Forelimb muscle (tissue), 1 donor: ENCODE measurements around the gene NPBWR2. TPM values are rescaled to one million over a fixed set of nuclear protein-coding genes. Genes with fewer than 3 reads are reported as not detected.
"Not testable (repeated sequence)": the region's sequence is repeated elsewhere in the genome, so short reads cannot be mapped to it uniquely, and the experiment has no call there.

ENCODE experiments used
- DNase-seq: peaks from one replicate; pipeline ENCODE4 v3.0.0-alpha.2; 2013; ENCODE audit warnings: low read depth
- polyA plus RNA-seq: library from polyadenylated mRNA; unstranded; fragments of 120-200 nt; gene quantifications from one replicate; pipeline ENCODE4 v1.2.1, GENCODE V29; 2013; ENCODE audit not compliant: insufficient read length

Gene NPBWR2
- polyA plus RNA-seq, 1 donor = not detected

GRCh38 chr20:64119301-64119680 is 11.9 kb upstream of the NPBWR2 start:
- DNase-seq = no peak

DNA sequence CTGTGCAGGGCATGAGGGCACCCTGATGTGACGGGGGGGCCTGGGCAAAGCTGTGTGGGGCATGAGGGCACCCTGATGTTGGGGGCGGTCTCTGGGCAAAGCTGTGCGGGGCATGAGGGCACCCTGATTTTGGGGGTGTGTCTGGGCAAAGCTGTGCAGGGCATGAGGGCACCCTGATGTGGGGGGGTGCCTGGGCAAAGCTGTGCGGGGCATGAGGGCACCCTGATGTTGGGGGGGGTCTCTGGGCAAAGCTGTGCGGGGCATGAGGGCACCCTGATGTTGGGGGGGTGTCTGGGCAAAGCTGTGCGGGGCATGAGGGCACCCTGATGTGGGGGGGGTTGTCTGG is 10.0 kb upstream of the NPBWR2 start:
- not testable (repeated sequence) for DNase-seq

DNA sequence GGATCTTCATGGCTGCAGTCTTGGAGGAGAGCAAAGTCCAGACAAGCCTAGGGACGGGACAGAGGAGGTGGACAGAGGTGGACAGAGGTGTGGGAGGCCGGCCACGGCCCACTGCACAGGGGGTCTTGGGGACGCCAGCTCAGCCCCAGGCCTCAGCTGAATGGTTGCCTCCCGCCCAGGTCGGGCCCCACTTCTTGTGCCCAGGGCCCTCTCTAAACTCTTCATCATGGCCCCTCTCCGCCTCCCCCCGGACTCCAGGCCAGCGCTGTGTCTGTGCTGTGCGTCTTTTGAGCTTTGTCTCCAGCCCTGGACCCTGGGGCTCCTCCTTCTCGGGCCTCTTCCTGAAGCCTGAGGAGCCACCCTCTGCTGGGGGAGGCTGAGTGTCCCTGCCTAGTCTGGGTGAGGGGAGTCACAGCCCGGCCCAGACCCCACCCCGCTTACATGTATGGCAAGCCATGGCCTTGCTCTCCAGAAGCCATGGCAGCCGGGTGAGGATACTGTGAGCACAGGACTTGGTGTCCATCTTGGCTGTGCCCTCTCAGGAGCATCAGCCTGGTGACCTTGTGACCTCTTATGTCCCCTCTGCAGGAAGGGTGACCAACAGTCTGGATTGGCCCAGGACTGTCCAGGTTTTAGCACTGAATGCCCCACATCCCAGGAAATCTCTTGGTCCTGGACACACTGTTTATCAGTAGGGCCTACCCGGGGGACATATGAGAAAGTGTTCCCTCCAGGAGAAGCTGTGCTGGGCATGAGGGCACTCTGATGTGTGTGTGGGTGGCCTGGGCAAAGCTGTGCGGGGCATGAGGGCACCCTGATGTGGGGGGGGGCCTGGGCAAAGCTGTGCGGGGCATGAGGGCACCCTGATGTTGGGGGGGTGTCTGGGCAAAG is 9.4 kb upstream of the NPBWR2 start:
- no peak for DNase-seq

- DNase-seq = no peak
These were observed 8.7 kb upstream of the NPBWR2 start for GRCh38 chr20:64116016-64116415.

DNA sequence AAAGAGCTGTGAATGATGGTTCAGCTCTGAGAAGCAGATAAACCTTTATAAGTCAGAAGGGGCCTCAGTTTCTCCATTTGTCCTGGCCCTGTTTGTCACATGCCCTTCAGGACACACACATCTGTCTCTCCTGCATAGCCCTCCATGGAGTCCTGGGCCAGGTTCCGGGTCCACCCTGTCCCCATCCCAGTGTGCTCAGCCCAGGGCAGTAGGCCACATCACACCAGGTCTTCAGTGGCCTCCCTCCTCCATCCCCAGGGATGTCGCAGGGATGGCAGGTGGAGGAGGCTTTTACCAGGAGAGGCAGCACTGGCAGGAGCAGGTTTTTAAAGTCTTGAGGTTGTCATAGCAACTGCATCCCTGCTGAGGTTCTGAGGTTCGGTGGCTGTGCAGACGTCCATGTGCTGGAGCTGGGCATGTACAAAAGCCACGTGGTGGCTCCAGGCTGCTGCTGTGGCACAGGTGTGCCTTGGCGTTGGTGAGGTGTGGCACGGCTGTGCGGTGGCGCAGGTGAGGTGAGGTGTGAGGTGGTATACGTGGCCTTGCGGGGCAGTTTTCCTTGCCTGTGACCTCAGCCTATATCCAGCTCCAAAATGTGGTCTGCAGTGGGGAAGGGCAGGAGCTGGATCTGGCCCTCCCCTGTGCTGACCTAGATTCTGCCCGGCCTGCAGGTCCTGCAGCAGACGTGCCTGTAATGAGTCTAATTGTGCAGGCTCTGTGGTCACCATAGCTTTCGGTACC is 8.0 kb upstream of the NPBWR2 start:
- no peak for DNase-seq

- DNase-seq = no peak
These were observed 7.1 kb upstream of the NPBWR2 start for GRCh38 chr20:64114356-64114971.

DNA sequence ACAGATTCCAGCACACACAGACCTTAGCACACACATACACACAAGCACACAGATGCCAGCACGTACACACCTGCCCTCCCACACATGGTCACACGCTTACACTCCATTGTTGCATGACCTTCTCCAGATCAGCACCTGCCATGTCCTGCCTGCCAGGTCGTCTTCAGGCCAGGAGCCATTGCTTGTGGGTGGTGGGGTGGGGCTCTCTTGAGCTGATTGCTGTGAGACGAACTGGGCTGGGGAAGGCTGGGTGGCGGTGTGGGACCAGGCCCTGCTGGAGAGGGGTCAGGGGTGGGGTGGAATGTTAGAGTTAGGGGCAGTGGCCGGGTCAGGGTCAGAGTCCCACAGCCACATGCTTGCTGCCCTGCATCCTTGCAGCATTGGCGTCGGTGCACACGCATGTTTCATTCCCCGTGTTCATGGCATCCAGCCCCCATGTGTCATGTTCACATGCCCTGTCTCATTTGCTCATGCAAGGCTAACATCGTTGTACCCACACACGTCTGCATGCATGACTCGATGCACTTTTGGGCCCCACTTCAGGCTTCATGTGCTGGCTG is 6.5 kb upstream of the NPBWR2 start:
- DNase-seq = no peak

- no peak for DNase-seq
These were observed 6.0 kb upstream of the NPBWR2 start for GRCh38 chr20:64113444-64113775.

DNA sequence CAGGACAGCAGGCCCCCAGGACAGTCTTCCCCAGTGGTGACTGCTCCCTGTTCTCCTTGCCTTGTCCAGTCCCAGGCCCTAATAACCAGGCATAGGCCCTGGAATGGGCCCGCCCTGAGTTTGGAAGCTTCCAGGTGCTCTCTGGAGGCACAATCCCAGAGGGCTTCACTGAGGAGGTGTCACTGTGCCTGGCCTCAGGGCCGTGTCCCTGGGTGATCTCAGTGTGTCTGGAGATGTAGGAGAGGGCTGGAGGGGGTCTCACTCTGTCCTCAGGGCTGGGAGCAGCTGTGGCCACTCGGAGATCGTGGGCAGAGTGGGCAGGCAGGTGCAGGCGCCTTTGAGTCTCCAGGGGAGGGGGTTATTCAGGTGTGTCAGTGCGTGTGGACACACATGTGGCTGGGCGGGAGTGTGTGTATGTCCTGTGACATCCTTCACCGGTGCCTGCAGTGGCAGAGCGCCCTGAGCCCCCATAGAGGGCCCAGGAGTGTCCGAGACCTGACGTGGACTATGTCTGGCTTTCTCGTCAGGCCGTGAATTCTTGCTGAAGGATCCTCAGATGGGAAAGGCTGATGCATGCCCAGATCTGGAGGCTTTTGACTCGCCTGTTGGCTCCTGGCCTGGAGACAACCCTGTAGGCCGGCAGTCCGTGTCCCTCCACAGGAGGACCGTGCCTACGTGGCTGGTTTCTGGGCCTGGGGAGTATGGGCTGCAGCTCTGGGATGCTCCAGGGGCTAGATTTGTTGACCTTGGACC is 5.5 kb upstream of the NPBWR2 start:
- DNase-seq = no peak

DNA sequence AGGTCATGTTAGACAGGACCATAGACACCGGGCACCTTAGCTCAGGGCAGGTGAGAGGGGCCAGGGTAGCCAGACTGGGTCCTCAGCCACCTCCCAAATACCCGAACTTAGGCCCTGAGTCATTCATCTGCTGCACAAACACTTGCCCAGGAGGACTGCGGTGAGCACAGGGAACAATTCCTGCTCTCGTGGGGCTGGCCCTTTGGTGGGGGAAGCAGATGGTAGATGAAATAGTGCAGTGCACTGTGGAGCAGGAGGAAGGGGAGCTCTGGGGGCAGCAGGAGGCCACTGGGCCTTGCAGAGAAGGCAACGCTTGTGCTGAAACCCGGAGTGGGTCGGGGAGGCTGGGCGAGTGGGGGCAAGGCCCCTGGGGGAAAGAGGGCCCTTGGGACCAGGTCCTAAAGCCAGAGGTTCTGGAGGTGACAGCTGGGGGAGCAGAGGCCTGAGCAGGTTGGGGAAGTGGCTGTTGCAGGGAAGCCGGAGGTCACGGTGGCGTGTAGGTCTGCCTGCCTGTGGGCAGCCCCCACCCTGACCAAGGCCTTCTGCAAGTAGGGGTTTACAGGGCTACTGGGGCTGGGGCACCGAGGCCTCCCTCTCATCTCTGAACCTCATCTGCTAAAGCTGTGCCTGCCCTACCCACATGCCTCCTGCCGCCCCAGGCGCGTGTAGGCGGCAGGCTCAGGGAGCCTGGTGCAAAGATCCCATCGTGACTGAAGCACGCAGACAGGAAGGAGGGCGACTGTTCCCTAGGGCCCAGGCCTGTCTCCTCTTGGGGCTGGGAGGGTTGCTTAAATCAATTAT is 4.7 kb upstream of the NPBWR2 start:
- DNase-seq = no peak

GRCh38 chr20:64110411-64111068 is 3.2 kb upstream of the NPBWR2 start:
- DNase-seq = no peak

DNA sequence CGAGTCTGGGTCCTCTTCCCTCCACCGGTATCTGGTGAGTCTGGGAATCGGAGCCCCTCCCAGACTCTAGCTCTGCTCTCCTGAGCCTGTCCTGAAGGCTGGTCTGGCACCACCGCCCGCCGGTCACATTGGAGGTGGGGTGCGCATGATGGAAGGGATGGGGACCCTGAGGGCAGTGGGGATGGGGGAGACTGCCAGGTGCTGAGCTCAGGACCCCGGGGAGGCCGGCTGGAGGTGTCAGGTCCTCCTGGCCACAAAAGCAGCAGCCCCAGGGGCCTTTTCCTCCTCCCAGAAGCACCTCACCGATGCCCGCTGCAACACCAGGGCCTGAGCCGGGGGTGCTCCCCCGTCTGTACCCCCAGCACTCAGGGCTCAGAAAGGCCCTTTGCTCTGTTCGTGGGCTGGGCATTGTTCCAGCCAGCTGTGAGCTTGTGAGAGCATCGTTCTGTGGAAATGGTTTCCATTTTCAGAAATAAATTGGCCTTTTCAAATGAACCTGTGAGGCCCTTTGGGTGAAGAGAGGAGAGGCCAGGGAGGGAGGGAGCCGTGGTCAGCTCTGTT is 2.5 kb upstream of the NPBWR2 start:
- DNase-seq = no peak

DNA sequence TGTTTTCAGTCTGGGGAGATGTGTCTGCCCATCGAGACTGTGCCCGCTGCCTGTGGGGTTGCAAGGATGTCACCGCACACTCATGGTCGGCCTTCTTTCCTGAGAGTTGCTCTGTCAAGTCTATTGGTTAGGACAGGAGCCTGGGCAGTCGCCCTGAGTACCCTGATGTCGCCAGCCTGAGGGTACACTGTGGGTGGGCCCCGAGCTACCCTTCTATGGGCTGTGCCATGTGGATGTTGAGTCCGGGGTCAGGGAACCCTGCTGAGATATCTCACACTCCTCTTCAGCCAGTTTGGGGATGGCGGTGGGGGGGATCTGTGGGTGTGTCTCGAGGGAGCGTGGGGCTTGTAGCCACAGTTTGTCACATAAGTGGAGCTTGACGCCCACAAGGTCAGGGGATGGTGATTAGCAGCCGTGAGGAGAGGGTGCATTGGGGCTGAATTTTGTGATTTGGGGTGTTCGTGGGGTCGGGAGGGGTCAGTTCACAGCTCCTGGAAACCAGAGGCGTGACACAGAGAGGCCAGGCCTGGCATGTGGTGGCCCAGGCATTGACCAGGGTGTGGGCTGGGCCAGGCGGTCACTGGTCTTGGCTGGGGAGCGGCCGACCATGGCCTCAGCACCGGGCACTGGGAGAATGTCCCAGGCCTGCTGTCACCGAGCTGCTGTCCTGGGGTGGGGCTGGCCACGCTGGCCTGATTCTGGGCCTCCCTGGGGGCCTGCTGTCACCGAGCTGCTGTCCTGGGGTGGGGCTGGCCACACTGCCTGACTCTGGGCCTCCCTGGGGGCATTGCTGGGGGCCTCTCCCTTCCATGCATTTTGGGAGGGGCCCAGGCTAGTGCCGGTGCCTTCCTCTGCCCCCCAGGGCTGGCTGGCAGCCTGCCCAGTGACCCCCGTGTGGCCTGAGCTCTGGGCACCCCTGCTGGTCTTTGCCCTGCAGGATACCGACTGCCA is 1.6 kb upstream of the NPBWR2 start:
- DNase-seq = no peak

DNA sequence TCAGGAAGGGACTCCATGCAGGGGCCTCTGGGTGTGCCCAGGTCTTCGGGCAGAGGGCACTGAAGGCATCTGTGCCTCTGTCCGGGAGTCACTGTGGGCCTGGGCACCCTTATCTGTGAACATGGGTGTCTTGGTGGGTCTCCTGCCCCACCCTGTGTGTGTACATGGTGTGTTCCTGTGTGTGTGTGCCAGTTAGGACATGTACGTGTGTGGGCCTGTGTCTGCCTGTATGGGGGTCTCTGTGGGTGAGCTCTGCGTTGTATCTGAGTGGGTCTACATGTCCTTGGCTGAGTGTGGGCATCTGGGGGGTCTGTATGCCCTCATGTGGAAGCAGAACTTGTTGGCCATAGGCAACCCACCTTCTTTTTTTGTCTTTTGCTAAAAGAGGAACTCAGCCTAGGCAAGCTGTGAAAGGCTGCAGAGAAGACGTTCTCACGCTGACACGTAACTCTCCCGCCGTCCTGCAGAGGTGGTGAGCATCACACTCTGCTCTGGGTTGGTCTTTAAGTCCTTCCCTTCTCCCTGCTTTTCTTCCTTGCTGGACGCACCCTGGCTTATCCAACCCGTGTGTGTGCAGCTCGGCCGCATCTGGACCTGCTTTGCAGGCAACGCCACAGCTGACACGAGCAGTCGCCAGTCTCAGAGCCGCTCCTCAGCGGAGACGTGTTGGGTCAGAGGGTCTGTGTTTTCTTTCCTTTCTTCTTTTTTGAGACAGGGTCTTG is 532 bp upstream of the NPBWR2 start:
- DNase-seq = no peak

DNA sequence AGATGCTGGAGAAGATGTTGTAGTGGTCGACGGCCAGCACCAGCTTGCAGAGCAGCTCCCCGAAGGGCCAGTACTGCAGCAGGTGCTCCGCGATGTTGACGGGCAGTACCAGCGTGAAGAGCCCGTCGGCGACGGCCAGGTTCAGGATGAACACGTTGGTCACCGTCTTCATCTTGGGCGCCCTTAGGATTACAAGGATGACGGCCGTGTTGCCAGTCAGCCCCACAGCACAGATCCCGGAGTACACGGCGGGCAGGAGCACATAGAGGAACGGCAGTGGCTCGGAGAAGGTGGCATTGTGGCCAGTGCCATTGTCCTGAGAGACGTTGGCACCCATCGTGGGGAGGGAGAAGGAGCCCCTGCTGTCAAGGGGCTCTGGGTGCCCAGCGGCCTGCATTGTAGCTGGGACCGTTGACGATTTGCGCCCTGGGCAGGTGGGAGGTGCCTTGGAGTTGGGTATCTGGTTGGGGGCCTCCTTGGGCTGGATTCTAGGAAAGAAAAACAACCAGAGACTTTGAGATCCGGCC is 867 bp downstream of the NPBWR2 start:
- DNase-seq = no peak

GRCh38 chr20:64105846-64106434 is 1.4 kb downstream of the NPBWR2 start:
- no peak for DNase-seq

- DNase-seq = no peak
These were observed 2.5 kb downstream of the NPBWR2 start for GRCh38 chr20:64104667-64105451.
